SK-N-SH treated with all-trans-retinoic acid at 6 μM for 48 hours (cell line): ENCODE data around the gene NOSTRIN.

Experiments used
- ATAC-seq: fragments of 200-7000 bp; cut with Tn5 transposase; 3 replicates; pipeline ENCODE4 v1.9.1; 2020; ENCODE audit warnings: mild to moderate bottlenecking, moderate library complexity
- BACH2 ChIP-seq: fragments of 250-450 bp; sonication (Bioruptor Pico); IDR thresholded peaks from 2 replicates; pipeline ENCODE4 v1.9.0; 2021; ENCODE audit warnings: mild to moderate bottlenecking, borderline replicate concordance
- CREB5 ChIP-seq: fragments of 250-450 bp; sonication (Bioruptor Pico); IDR thresholded peaks from 2 replicates; pipeline ENCODE4 v1.5.1; 2020; ENCODE audit warnings: low read depth, mild to moderate bottlenecking, moderate library complexity
- CSDC2 ChIP-seq: fragments of 250-450 bp; sonication (Bioruptor Pico); IDR thresholded peaks from 2 replicates; pipeline ENCODE4 v1.5.0; 2020; ENCODE audit warnings: mild to moderate bottlenecking, moderate library complexity
- CSRNP3 ChIP-seq: fragments of 250-450 bp; sonication (Bioruptor Pico); IDR thresholded peaks from 2 replicates; pipeline ENCODE4 v1.5.1; 2021; ENCODE audit warnings: mild to moderate bottlenecking, moderate library complexity
- ESRRG ChIP-seq: fragments of 250-450 bp; sonication (Bioruptor Pico); IDR thresholded peaks from 2 replicates; pipeline ENCODE4 v1.6.1; 2021; ENCODE audit warnings: mild to moderate bottlenecking
- GLIS3 ChIP-seq: fragments of 250-450 bp; sonication (Bioruptor Pico); IDR thresholded peaks from 2 replicates; pipeline ENCODE4 v1.5.0; 2020; ENCODE audit warnings: mild to moderate bottlenecking, moderate library complexity
- ISL1 ChIP-seq: fragments of 250-450 bp; sonication (Bioruptor Pico); IDR thresholded peaks from 2 replicates; pipeline ENCODE4 v2.1.2; 2022; ENCODE audit warnings: mild to moderate bottlenecking, moderate library complexity
- POU6F1 ChIP-seq: fragments of 250-450 bp; sonication (Bioruptor Pico); IDR thresholded peaks from 2 replicates; pipeline ENCODE4 v1.8.0; 2021; ENCODE audit warnings: low read depth, mild to moderate bottlenecking, moderate library complexity, borderline replicate concordance
- RARB ChIP-seq: fragments of 250-450 bp; sonication (Bioruptor Pico); IDR thresholded peaks from 2 replicates; pipeline ENCODE4 v1.8.0; 2021; ENCODE audit warnings: mild to moderate bottlenecking, moderate library complexity
- SNAI2 ChIP-seq: fragments of 250-450 bp; sonication (Bioruptor Pico); IDR thresholded peaks from 2 replicates; pipeline ENCODE4 v1.5.0; 2020; ENCODE audit warnings: mild to moderate bottlenecking, moderate library complexity
- TCF4 ChIP-seq: fragments of 250-450 bp; sonication (Bioruptor Pico); IDR thresholded peaks from 2 replicates; pipeline ENCODE4 v1.8.0; 2021; ENCODE audit warnings: mild to moderate bottlenecking, moderate library complexity, borderline replicate concordance
- TOX ChIP-seq: fragments of 250-450 bp; sonication (Bioruptor Pico); IDR thresholded peaks from 2 replicates; pipeline ENCODE4 v1.8.0; 2021; ENCODE audit warnings: mild to moderate bottlenecking, moderate library complexity, borderline replicate concordance
- TSHZ2 ChIP-seq: fragments of 250-450 bp; sonication (Bioruptor Pico); IDR thresholded peaks from 2 replicates; pipeline ENCODE4 v1.5.0; 2020; ENCODE audit warnings: mild to moderate bottlenecking, moderate library complexity
- ZC3H10 ChIP-seq: fragments of 250-450 bp; sonication (Bioruptor Pico); IDR thresholded peaks from 2 replicates; pipeline ENCODE4 v1.5.1; 2021; ENCODE audit warnings: mild to moderate bottlenecking, moderate library complexity
- ZFP3 ChIP-seq: fragments of 250-450 bp; sonication (Bioruptor Pico); IDR thresholded peaks from 2 replicates; pipeline ENCODE4 v1.5.0; 2020; ENCODE audit warnings: mild to moderate bottlenecking, moderate library complexity
- ZFP30 ChIP-seq: fragments of 450-650 bp; formaldehyde crosslinking; IDR thresholded peaks from 2 replicates; pipeline ENCODE4 v1.5.0; 2022; ENCODE audit warnings: mild to moderate bottlenecking, moderate library complexity
- ZNF565 ChIP-seq: fragments of 450-650 bp; formaldehyde crosslinking; conservative IDR thresholded peaks from 2 replicates; pipeline ENCODE4 v1.5.0; 2020; ENCODE audit warnings: low read depth, mild to moderate bottlenecking, moderate library complexity
- ZNF70 ChIP-seq: fragments of 450-650 bp; formaldehyde crosslinking; IDR thresholded peaks from 2 replicates; pipeline ENCODE4 v1.5.0; 2020; ENCODE audit warnings: mild to moderate bottlenecking, moderate library complexity
- ZNF8 ChIP-seq: fragments of 450-650 bp; formaldehyde crosslinking; IDR thresholded peaks from 2 replicates; pipeline ENCODE4 v1.5.0; 2020; ENCODE audit warnings: mild to moderate bottlenecking, moderate library complexity

The NOSTRIN gene

GRCh38 chr2:168810235-168810634, 7.8 kb downstream of the NOSTRIN start:
- TF ChIP-seq ISL1 (CRISPR knock-in tag) (no peak), SNAI2 (CRISPR knock-in tag) (no peak), CREB5 (CRISPR knock-in tag) (no peak), CSRNP3 (CRISPR knock-in tag) (no peak), ESRRG (CRISPR knock-in tag) (no peak), TCF4 (CRISPR knock-in tag) (no peak)
- ATAC-seq, result no peak

GRCh38 chr2:168811696-168812095, 9.3 kb downstream of the NOSTRIN start:
- no peak for TF ChIP-seq RARB (CRISPR knock-in tag)
- no peak for ATAC-seq

GRCh38 chr2:168814046-168814445, 11.6 kb downstream of the NOSTRIN start:
- ATAC-seq, result no peak
- TF ChIP-seq ZFP30, result no peak
- no peak for TF ChIP-seq ZFP3 (CRISPR knock-in tag)
- TF ChIP-seq ZNF8, result no peak
- no peak for TF ChIP-seq SNAI2 (CRISPR knock-in tag)
- TF ChIP-seq CSDC2 (CRISPR knock-in tag), result no peak
- TF ChIP-seq ZNF565 (CRISPR knock-in tag), result no peak
- TF ChIP-seq TOX (CRISPR knock-in tag), result no peak
- TF ChIP-seq GLIS3 (CRISPR knock-in tag), result no peak
- no peak for TF ChIP-seq ZNF70 (CRISPR knock-in tag)
- no peak for TF ChIP-seq RARB (CRISPR knock-in tag)
- TF ChIP-seq TSHZ2 (CRISPR knock-in tag), result no peak
- no peak for TF ChIP-seq ISL1 (CRISPR knock-in tag)
- no peak for TF ChIP-seq CREB5 (CRISPR knock-in tag)
- no peak for TF ChIP-seq ZC3H10 (CRISPR knock-in tag)
- no peak for TF ChIP-seq CSRNP3 (CRISPR knock-in tag)

- ATAC-seq, result no peak
- TF ChIP-seq BACH2, result no peak
- TF ChIP-seq TOX (CRISPR knock-in tag), result no peak
- no peak for TF ChIP-seq CSRNP3 (CRISPR knock-in tag)
- no peak for TF ChIP-seq TSHZ2 (CRISPR knock-in tag)
- no peak for TF ChIP-seq POU6F1 (CRISPR knock-in tag)
- TF ChIP-seq GLIS3 (CRISPR knock-in tag), result no peak
- TF ChIP-seq ZC3H10 (CRISPR knock-in tag), result no peak
- TF ChIP-seq TCF4 (CRISPR knock-in tag), result no peak
Measured at GRCh38 chr2:168814939-168815907, 12.8 kb downstream of the NOSTRIN start.
